Measurements from ENCODE around the gene NUDT14. TPM values are rescaled to one million over a fixed set of nuclear protein-coding genes. Genes with fewer than 3 reads are reported as not detected.

NUDT14 gene
- total RNA-seq, result 10 to 100 TPM; 43.4 to 59.5 TPM
- polyA plus RNA-seq (2013, experiment 1 of 2), result 20.9 TPM
- polyA plus RNA-seq (2013, experiment 2 of 2), result 20.4 TPM
- long read RNA-seq, experiment 1, transcript NUDT14-202 (5 exons, 845 nt), result major isoform, 19 of 21 reads
- long read RNA-seq, experiment 1, partial matches to known transcripts, result 1 of 21 reads
- long read RNA-seq, experiment 1, other reads (novel, unspliced or antisense), result 1 of 21 reads
- long read RNA-seq, experiment 2, transcript NUDT14-202 (5 exons, 845 nt), result major isoform, 20 of 24 reads
- long read RNA-seq, experiment 2, partial matches to known transcripts, result 0 of 24 reads
- long read RNA-seq, experiment 2, other reads (novel, unspliced or antisense), result 3 of 24 reads
- long read RNA-seq, experiment 3, transcript NUDT14-206 (5 exons, 1,042 nt), result major isoform, 8 of 29 reads
- long read RNA-seq, experiment 3, transcript NUDT14-202 (5 exons, 845 nt), result major isoform, 8 of 29 reads
- long read RNA-seq, experiment 3, partial matches to known transcripts, result 0 of 29 reads
- long read RNA-seq, experiment 3, other reads (novel, unspliced or antisense), result 9 of 29 reads
- long read RNA-seq, experiment 4, partial matches to known transcripts, result 0 of 5 reads
- long read RNA-seq, experiment 4, other reads (novel, unspliced or antisense), result 1 of 5 reads

GRCh38 chr14:105180592-105181548 lies at the start of gene NUDT14:
Gene NUDT14, minus strand, starts transcription at chr14:105181312. Its CDS starts 103 bp downstream, at chr14:105181209.
- Histone ChIP-seq H3K4me3 (ENCODE audit: low read length) (peak within 1 kb of the TSS; percentile 81), H3K27ac (ENCODE audit: low read depth, low read length) (no peak within 1 kb of the TSS), H3K36me3 (ENCODE audit: control insufficient read depth, insufficient read depth, low read length) (no peaks in the 10 kb centered on the region), H3K9me3 (ENCODE audit: control insufficient read depth, low read length) (no peaks in the 10 kb centered on the region), H3K27me3 (ENCODE audit: control insufficient read depth, insufficient read depth, low read length, poor library complexity, severe bottlenecking) (peaks cover 12% of the 10 kb centered on the region), H3K4me1 (ENCODE audit: control insufficient read depth, insufficient read depth, low read length) (no peaks in the 10 kb centered on the region), H3K9ac (ENCODE audit: extremely low read depth, low read length, poor library complexity, severe bottlenecking) (no peak within 1 kb of the TSS)
- whole genome bisulfite sequencing, 2 experiments (ENCODE audit: insufficient coverage in 1 of 2, insufficient read length in 1 of 2), result 1% methylated on average over 103 of the region's 106 CpGs; no CpG with 5 or more reads in 1 of the 2 experiments
- peak; percentile 94 for DNase-seq
- no peaks in the 10 kb centered on the region for H3K4me1 Mint-ChIP-seq
- no peak within 1 kb of the TSS for H3K27ac Mint-ChIP-seq
- peak within 1 kb of the TSS; percentile 59 for H3K4me3 Mint-ChIP-seq
- peaks cover 24% of the 10 kb centered on the region for H3K27me3 Mint-ChIP-seq (ENCODE audit: insufficient read depth)
- TF ChIP-seq CTCF (conservative IDR thresholded peaks at IDR 0.05), result no peak
- H3K9me3 Mint-ChIP-seq, result no peaks in the 10 kb centered on the region
- H3K36me3 Mint-ChIP-seq (ENCODE audit: low read depth), result no peaks in the 10 kb centered on the region

- no peak for DNase-seq
- Histone ChIP-seq H3K9ac (ENCODE audit: extremely low read depth, low read length, poor library complexity, severe bottlenecking) (no peak overlapping the region), H3K27ac (ENCODE audit: low read depth, low read length) (peak overlapping the region; percentile 17), H3K4me3 (ENCODE audit: low read length) (no peak overlapping the region), H3K4me1 (ENCODE audit: control insufficient read depth, insufficient read depth, low read length) (no peaks in the 10 kb centered on the region), H3K27me3 (ENCODE audit: control insufficient read depth, insufficient read depth, low read length, poor library complexity, severe bottlenecking) (no peaks in the 10 kb centered on the region), H3K36me3 (ENCODE audit: control insufficient read depth, insufficient read depth, low read length) (peaks cover 23% of the 10 kb centered on the region), H3K9me3 (ENCODE audit: control insufficient read depth, low read length) (no peaks in the 10 kb centered on the region)
- Mint-ChIP-seq H3K4me1 (no peaks in the 10 kb centered on the region), H3K36me3 (ENCODE audit: low read depth) (peaks cover 20% of the 10 kb centered on the region), H3K4me3 (no peak overlapping the region), H3K27ac (no peak overlapping the region), H3K9me3 (no peaks in the 10 kb centered on the region), H3K27me3 (ENCODE audit: insufficient read depth) (no peaks in the 10 kb centered on the region)
- TF ChIP-seq CTCF (conservative IDR thresholded peaks at IDR 0.05), result no peak
- WGBS, 2 experiments (ENCODE audit: insufficient coverage in 1 of 2, insufficient read length in 1 of 2), result 96 to 100% methylated on average over 7 to 16 of the region's 18 CpGs
These were observed 48.1 kb upstream of the NUDT14 start for GRCh38 chr14:105229099-105229655.

GRCh38 chr14:105228562-105228961 lies 47.5 kb upstream of the NUDT14 start:
- H3K27me3 ChIP-seq (ENCODE audit: control insufficient read depth, insufficient read depth, low read length, poor library complexity, severe bottlenecking), result no peaks in the 10 kb centered on the region
- no peaks in the 10 kb centered on the region for H3K27me3 Mint-ChIP-seq (ENCODE audit: insufficient read depth)
- no peak overlapping the region for H3K27ac Mint-ChIP-seq
- no peak overlapping the region for H3K4me3 Mint-ChIP-seq
- H3K4me3 ChIP-seq (ENCODE audit: low read length), result no peak overlapping the region
- H3K36me3 ChIP-seq (ENCODE audit: control insufficient read depth, insufficient read depth, low read length), result peaks cover 27% of the 10 kb centered on the region
- no peaks in the 10 kb centered on the region for H3K9me3 ChIP-seq (ENCODE audit: control insufficient read depth, low read length)
- no peak overlapping the region for H3K9ac ChIP-seq (ENCODE audit: extremely low read depth, low read length, poor library complexity, severe bottlenecking)
- peaks cover 25% of the 10 kb centered on the region for H3K36me3 Mint-ChIP-seq (ENCODE audit: low read depth)
- H3K9me3 Mint-ChIP-seq, result no peaks in the 10 kb centered on the region
- TF ChIP-seq CTCF (conservative IDR thresholded peaks at IDR 0.05), result no peak
- DNase-seq, result no peak
- WGBS, 2 experiments (ENCODE audit: insufficient coverage in 1 of 2, insufficient read length in 1 of 2), result 92 to 94% methylated on average over 10 to 17 of the region's 17 CpGs
- peak overlapping the region; percentile 17 for H3K27ac ChIP-seq (ENCODE audit: low read depth, low read length)
- no peaks in the 10 kb centered on the region for H3K4me1 Mint-ChIP-seq
- no peaks in the 10 kb centered on the region for H3K4me1 ChIP-seq (ENCODE audit: control insufficient read depth, insufficient read depth, low read length)
